ENCODE results near the gene TFCP2. TPM values are rescaled to one million over a fixed set of nuclear protein-coding genes. Genes with fewer than 3 reads are reported as not detected.
"Not testable (repeated sequence)": the region's sequence is repeated elsewhere in the genome, so short reads cannot be mapped to it uniquely, and the experiment has no call there.

TFCP2 gene, protein sequence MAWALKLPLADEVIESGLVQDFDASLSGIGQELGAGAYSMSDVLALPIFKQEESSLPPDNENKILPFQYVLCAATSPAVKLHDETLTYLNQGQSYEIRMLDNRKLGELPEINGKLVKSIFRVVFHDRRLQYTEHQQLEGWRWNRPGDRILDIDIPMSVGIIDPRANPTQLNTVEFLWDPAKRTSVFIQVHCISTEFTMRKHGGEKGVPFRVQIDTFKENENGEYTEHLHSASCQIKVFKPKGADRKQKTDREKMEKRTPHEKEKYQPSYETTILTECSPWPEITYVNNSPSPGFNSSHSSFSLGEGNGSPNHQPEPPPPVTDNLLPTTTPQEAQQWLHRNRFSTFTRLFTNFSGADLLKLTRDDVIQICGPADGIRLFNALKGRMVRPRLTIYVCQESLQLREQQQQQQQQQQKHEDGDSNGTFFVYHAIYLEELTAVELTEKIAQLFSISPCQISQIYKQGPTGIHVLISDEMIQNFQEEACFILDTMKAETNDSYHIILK
- 9.2 and 13.9 TPM in 2 replicates for total RNA-seq

DNA sequence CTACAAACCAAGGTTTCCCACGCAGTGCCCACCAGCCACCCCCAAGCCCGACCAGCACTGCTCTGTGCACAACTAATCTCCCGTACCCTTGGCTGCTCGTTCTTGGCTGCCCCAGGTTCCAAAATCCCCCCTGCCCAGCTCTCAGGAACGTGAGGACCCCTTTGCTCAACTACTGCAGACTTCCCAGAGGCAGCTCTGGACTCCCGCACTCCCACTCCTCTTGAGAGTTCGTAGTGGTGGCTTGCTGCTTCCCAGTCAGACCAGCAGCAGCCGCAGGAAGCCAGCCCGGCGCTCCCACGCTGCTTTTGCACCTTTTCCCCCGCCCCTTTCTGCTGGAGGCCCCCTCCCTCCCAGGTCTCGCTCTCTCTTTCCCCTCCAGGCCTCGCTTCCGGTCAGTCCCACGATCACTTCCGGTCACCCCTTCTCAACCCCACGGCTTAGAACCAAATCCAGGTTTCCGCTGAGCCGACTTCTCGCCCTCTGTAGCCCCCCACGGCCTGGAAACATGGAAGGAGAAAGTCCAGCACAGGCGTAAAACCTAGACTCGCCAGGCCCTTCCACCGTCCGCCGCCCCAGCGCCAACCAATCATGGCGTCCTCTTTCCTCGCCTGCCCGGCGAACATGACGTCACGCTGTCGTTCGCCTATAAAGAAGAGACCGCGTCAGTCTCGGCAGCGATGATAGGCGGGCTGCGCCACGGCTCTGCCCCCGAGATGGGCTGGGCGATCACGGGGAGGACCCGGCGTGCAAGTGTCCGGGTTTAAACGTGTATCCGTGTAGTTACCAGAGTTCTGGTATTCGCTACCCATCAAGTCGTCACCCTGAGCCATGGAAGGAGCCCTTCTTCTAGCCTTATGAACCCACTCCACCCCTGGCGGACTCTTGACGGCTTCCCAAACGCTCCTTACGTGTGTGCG lies at the start of gene TFCP2:
Gene TFCP2, minus strand, starts transcription at position 621 of the 917 bp plus-strand sequence. CDS start 713 bp downstream, outside the sequence.
- DNase-seq (ENCODE audit: low read depth in 2 of 2) = peak; percentile 95 to 98

DNA sequence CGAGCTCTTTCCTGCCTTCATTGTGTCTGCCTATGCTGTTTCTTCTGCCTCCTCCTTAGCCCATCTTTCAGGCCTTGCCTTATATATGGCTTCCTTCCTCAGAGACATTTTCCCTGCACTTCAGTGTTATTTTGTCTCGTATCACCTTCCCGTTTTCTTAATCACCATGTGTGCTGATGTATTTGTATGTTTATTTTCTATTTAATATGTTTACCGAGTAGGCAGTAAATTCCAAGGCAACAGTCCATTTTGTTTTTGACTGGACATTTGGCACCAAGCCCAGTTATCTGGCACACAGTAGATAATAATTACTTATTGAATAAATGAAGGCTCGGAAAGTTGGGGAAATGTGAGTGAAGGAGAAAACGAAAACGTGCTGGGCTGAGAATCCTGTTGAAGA lies 49.5 kb upstream of the TFCP2 start:
- DNase-seq (ENCODE audit: low read depth in 2 of 2) = peak in 1 of 2 donors; percentile 69

DNA sequence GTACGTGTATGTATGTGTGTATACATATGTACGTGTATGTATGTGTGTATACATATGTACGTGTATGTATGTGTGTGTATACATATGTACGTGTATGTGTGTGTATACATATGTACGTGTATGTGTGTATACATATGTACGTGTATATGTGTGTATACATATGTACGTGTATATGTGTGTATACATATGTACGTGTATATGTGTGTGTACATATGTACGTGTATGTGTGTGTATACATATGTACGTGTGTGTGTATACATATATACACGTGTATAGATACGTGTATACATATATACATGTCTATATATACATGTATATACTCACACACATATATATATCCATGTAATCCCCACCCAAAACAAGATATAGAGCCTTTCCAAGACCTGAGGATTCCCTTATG lies 46.9 kb upstream of the TFCP2 start:
- not testable (repeated sequence) for DNase-seq (ENCODE audit: low read depth in 2 of 2)

DNA sequence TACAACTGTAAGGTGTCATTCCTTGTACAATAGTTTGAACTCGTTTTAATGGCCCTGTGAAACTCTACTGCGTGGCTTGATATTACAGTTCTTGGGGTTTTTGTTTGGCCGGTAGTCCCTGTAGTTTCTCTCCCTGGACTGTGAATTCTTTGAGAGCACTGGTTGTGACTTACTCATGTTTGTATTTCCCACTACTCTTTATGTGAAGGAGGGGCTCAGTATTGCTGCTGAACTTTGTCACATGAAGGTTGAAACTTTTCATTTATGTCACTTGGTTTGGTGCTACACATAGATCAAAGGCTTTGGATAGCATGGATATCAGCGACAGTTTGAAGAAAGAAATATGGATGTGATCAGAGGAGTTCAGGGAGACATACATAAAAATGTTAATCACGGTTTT lies 46.4 kb upstream of the TFCP2 start:
- DNase-seq (ENCODE audit: low read depth in 2 of 2) = no peak

DNA sequence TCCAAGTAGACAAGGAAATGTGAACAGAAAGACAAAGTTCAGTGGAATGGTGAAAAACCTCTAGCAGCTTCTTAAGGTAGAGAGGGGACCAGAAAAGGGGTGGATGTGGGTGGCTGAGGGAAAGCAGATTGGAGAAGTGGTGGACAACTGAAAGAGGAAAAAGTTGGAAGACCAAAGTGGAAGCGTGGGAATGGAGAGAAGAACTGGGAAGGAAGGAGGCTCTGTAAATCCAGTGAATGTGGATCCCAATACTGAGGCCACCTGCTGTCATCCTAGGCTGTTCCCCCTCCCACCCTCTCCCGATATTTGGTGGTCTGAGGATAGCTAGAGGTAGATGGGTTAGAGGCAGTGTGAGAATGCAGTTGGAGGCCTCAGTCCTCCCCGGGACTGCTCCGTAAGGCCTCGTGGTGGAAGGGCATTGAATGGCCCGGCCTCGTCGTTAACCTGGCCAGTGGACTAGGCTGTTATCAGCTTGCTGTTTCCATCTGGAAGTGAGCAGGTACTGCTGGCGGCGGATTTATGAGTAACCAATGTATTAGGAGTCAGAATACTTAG lies 45.7 kb upstream of the TFCP2 start:
- DNase-seq (ENCODE audit: low read depth in 2 of 2) = peak in 1 of 2 donors; percentile 35

DNA sequence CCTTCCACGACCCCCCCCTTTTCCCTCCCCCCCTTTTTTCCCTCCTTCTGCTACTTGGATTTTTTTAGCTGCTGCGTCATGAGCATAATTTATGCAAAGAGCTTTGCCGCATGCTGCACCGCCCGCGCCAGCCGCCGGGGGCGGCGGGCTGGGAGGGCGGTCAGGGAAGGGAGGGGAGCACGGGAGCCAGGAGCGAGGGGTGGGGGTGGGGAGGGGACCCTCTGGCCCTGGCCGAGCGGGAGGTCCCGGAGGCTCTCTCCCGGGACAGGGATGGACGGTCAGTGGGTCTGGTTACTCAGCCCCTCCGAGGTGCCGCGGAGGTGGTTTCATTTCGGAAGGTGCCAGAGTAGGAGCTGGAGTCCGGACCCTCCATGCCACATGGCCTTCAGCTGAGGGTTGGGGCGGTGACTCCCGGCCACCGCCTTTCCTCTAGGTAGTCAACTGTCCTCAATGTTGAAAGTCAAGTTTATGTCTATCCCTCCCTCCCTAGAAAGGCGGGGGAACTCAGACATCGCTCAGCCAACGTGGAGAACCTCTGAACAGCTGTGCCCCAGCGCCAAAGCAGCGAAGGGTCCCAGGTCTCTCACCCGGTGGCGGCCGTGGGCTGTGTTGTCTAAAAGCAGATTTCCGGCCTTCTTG lies 45.2 kb upstream of the TFCP2 start, which contains the start of gene POU6F1:
Gene POU6F1, minus strand, starts transcription at position 95 of the 639 bp plus-strand sequence. CDS start 11,226 bp downstream, outside the sequence.
- DNase-seq (ENCODE audit: low read depth in 2 of 2) = peak; percentile 71 to 86

DNA sequence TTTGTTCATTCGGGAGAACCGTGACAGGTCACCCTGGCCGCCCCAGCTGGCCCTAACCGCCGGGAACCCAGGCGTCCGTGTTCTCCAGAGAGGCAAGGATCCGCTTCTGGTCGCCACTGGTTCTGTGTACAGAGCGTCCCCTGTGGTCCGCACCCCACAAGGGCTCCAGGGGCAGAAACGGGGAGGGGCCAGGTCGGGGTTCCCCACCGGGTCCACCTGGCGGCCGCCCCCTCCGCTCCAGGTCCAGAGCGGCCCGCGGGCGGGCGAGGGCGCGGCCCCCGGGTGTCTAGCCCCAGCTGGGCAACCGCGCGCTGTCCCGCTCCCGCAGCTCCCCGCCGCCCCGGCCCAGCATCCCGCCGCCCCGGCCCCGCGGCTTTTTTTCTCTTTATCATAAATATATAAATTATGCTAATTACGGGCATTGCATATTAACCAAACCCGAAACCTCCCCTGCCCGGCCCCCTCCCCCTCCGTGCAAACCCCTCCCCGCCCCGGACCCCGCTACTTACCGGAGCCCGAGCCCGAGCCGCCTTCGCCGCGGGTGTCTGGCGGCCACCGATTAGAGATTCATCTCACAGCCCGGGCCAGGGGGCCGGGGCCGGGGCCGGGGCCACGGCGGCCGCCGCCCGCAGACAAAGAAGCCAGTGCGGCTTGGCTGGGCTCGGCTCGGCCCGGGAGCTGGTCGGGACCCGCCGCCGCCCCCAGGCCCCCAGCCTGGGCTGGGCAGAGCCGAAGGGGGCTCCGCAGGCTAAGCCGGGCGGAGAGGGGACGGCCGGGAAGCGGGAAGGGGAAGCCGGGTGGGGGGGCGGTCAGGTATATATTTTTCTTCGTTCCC lies 44.4 kb upstream of the TFCP2 start:
- peak in 1 of 2 donors; percentile 47 for DNase-seq (ENCODE audit: low read depth in 2 of 2)

DNA sequence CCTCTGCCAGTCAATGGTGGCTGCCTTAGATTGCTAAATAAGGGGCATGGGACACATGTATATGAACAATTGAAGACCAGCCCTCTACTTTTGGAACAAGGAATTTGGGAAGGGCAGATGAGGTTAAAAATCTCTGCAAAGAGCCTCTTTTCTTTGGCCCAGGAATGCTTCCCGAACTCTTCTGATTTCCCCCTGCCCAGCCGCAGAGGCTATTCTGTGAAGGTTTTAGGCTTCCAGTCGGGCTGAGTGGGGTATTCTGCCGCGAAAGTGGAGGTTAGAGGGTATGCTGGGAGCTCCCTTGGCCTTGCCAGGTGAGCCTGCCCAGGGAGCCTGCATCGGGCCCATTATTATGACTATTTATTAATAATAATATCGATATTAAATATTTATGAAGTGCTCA lies 43.7 kb upstream of the TFCP2 start:
- DNase-seq (ENCODE audit: low read depth in 2 of 2) = no peak

DNA sequence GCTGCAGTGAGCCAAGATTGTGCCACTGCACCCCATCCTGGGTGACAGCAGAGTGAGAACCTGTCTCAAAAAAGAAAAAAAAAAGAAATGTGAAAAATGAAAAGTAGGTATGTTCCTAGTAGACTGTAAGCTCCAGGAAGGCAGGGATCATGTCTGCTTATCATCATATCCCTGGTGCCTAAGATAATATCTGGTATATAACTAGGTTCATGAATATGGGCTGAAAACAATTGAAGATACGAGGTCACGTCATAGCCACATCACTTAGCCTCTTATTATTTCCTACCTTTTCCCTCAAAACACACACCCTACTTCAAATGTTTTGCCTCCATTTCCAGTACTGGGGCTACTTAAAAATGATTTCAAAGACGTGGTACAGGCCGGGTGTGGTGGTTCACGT lies 42.0 kb upstream of the TFCP2 start:
- DNase-seq (ENCODE audit: low read depth in 2 of 2) = no peak

DNA sequence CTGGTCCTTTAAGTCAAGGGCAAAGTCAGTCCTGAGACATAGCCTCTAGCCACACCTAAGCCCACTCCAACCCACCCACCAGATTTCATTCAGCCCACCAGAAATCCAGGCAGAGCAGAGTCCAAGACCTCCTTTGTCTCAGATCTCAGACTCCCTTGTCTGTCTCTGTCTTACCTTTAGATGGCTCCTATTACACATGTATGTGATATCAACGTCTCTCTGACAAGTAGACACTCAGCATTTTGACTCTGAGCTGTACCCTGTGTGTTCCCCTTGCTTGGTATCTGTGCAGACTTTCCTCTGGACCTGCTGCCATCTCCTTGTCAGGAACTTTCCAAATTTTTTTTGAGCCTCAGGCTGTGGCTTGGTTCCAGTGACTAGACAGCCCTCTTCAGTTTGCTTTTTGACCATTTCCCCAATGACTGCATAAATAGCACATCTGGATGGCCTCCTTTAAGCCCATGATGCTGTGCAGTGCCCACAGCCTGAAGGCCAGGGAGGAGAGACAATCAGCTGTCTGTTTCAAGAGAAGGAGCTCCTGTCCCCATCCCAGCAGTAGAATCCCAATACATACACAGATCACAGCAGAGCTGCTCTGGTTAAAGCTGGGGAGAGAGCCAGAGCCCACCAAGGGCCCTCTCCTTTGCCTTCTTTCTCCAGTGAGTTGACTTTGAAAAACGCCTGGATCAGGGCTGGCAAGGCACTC lies 37.9 kb upstream of the TFCP2 start:
- no peak for DNase-seq (ENCODE audit: low read depth in 2 of 2)

DNA sequence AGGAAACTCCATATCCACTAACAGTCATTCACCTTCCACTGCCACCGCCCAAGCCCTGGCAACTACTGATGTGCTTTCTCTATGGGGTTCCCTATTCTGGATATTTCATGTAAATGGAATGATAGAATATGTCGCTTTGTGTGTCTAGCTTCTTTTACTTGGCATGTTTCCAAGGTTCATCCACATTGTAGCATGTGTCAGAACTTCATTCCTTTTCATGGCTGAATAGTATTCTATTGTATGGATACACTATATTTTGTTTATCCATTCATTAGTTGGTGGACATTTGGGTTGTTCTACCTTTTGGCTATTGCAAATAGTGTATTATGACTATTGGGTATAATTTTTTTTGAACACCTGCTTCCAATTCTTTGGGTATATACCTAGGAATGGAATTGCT lies 36.3 kb upstream of the TFCP2 start:
- DNase-seq (ENCODE audit: low read depth in 2 of 2) = no peak

DNA sequence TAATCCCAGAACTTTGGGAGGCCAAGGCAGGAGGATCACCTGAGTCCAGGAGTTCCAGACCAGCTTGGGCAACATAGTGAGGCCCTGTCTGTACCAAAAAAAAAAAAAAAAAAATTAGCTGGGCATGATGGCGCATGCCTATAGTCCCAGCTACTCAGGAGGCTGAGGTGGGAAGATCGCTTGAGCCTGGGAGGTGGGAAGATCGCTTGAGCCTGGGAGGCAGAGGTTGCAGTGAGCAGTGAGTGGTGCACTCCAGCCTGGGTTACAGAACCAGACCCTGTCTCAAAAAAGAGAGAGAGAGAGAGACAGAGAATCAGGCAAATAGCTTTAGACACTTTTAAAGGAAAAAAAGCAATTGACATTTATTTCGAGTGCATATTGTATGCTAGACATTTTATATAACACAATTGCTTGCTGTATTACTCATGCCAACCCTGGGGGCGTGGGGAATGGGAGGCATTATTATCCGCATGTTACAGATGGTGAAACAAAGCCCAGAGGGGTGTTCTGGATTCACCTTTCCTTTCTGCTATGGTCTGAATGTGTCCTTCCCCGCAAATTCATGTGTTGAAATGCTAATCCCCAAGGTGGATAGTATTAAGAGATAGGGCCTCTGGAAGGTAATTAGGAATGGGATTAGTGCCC lies 35.2 kb upstream of the TFCP2 start:
- DNase-seq (ENCODE audit: low read depth in 2 of 2) = no peak

DNA sequence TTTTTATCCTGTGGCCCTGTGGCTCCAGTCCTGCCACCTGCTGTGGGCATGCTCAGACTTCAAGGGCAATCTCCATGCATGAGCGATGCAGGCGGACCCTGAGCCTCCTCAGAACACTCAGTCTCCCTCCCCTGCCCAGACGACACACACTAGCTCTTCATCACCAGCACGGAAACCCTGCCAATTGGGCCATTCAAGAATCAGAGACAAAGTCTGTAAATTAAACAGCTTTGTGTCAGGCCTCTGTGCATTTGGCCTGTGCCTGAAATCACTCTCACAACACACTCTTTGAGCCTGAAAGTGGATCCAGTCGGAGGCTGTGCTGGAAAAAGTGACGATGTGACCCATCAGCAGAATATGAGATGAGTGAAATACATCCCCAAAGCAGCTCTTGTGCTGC lies 32.4 kb upstream of the TFCP2 start:
- no peak for DNase-seq (ENCODE audit: low read depth in 2 of 2)

DNA sequence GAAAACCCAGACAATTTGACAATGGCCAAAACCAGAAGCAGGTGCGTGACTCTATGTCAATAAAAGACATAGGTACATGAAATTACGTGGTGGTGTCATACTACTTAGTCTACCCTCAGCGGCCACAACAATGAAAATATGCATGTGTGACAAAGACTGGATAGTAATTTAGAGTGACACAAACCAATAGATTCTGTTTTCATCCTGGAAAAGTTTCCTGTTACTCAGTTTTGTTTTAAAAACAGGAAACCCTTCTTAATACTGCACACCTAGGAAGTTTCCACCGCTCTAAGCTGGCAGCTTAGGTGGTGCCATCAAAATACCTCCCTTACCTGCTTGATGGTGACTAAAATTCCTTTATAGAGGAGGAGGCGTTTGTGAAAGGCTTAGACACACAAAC lies 29.8 kb upstream of the TFCP2 start:
- no peak for DNase-seq (ENCODE audit: low read depth in 2 of 2)

DNA sequence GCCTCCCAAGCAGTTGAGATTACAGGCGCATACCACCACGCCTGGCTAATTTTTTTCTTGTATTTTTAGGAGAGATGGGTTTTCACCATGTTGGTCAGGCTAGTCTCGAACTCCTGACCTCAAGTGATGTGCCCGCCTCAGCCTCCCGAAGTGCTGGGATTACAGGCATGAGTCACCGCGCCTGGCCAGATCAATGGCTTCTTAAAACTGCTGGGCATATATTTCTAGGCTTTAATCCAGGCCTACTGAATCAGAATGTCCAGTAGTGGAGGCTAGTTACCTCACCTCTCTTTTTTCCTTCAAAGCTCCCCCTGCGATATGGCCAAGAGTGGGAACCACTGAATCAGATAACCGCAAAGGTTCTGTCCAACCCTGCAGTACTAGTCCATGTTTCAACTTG lies 27.9 kb upstream of the TFCP2 start:
- no peak for DNase-seq (ENCODE audit: low read depth in 2 of 2)

DNA sequence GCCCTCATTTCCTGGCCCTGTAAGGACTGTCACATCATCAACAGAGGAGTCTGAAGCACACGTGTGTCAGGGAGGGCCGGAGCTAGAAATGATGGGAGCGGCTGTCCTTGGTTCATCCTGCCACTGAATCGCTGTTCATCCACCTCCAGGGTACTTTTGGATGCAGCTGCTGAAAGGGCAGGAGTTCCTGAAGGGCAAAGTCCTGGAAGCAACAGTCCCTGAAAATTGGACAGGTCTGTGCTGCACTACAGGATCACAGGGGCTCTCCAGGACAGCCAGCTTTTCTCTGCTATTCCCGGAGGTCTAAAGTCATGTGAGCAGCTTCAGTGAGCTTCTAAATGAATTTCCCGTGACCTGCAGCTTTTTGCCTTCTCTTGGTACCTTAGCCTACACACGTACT lies 27.2 kb upstream of the TFCP2 start:
- no peak for DNase-seq (ENCODE audit: low read depth in 2 of 2)

DNA sequence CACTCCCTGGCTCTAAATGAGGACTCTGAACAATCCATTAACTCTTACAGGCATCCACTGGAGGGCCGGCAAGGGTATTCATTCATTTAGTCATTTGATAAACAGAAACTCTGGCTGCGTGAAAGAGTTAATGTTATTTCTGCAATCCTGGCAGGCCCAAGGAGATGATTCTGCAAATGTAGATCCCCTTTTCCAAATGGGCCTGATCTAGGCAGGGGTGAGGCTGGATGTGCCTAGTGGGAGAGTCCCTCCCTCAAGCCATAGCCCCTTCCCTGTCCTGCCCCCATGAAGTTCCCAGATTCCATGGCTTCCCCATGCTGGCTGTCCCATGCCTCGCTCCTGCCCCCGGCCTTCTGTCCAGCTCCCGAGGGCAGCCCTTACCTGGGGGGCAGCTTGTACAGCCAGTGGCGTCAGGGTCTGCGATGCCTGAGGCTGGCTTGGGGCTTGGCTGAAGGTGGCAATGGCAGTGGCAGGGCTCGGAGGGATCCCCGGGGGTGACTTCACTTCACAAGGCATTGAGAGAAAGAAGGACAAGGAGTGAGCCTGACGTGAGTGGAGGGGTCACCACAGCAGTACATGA lies 26.5 kb upstream of the TFCP2 start:
- DNase-seq (ENCODE audit: low read depth in 2 of 2) = no peak

DNA sequence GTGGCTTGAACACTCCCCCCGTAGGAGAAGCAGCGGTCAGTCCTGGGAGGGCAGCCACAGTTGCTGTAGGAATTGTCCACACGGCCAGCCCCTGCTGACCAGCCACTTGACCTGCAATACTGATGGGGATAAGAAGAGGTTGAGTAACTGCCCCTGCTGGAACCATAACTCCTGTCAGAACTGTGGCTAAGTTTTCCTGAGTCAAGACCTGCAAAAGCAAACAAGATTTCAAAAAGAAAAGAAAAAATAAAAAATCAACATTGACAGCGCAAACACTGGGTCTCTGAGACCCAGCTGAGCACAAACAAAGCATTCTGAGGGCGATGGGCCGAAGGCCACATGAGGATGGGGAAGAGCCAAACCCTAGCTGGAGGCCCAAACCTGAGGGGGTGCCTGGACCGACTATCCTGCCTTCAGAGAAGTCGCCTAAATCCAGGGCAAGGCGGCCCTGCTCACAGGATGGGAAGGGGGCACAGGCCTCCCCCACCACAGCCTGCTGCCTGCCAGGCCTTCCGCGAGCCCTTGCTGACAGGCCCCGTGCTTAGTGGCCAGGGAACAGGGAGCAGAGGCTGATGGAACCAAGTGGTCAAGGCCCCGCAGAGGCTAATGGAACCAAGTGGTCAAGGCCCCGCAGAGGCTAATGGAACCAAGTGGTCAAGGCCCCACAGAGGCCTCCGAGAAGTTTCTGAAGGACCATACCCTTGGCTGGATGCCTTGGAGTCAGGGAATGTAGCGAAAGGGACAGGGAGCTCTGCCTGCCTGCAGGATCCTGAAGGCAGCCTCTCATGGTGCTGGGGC lies 25.8 kb upstream of the TFCP2 start:
- no peak for DNase-seq (ENCODE audit: low read depth in 2 of 2)
